Measurements from ENCODE around the gene ARHGEF2.

GRCh38 chr1:155940993-155941844 lies 37.1 kb downstream of the ARHGEF2 start, which contains the start of gene RXFP4:
- TF ChIP-seq EZH2 (IDR thresholded peaks at IDR 0.05; ENCODE audit: insufficient read depth, poor library complexity, severe bottlenecking) = no peak
- no peak for TF ChIP-seq EZH2phosphoT487 (IDR thresholded peaks at IDR 0.05; ENCODE audit: insufficient read depth, low read depth)

Data from GM23248 (cell line).